Spleen (tissue), 11 donors: Measurements from ENCODE around the gene SLC38A5. TPM values are rescaled to one million over a fixed set of nuclear protein-coding genes. Genes with fewer than 3 reads are reported as not detected.
"Not testable (repeated sequence)": the region's sequence is repeated elsewhere in the genome, so short reads cannot be mapped to it uniquely, and the experiment has no call there.

Source experiments
- DNase-seq: peaks from one replicate; pipeline ENCODE4 v3.0.0-alpha.2; 2020
- H3K27ac ChIP-seq, 8 donors: fragments of 200-600 bp; sonication (generic) in 7 of 8; 1 replicate in 4 of 8; 2 replicates in 4 of 8; pipeline versions ENCODE4 v1.5.0 to v1.8.0; 2016 to 2021; ENCODE audit warnings: inconsistent platforms in 4 of 8, mild to moderate bottlenecking in 4 of 8, moderate library complexity in 1 of 8
- H3K27me3 ChIP-seq, 7 donors: fragments of 200-600 bp; sonication (generic) in 6 of 7; replicated peaks in 1 of 7; 1 replicate in 4 of 7; 2 replicates in 3 of 7; pipeline versions ENCODE4 v1.5.0 to v1.8.0; 2016 to 2021; ENCODE audit warnings: inconsistent platforms in 3 of 7, mild to moderate bottlenecking in 1 of 7
- H3K36me3 ChIP-seq, 6 donors: fragments of 200-600 bp; sonication (generic) in 5 of 6; 1 replicate in 4 of 6; 2 replicates in 2 of 6; pipeline versions ENCODE4 v1.5.0 to v1.8.0; 2016 to 2021; ENCODE audit warnings: inconsistent platforms in 2 of 6
- H3K4me1 ChIP-seq, 6 donors: fragments of 200-600 bp; sonication (generic) in 5 of 6; 1 replicate in 3 of 6; 2 replicates in 3 of 6; pipeline versions ENCODE4 v1.5.0 to v1.8.0; 2016 to 2021; ENCODE audit warnings: inconsistent platforms in 3 of 6
- H3K4me3 ChIP-seq, 8 donors: fragments of 200-600 bp; sonication (generic) in 7 of 8; 1 replicate in 4 of 8; 2 replicates in 4 of 8; pipeline versions ENCODE4 v1.5.0 to v1.8.0; 2016 to 2021; ENCODE audit warnings: inconsistent platforms in 4 of 8, mild to moderate bottlenecking in 4 of 8, moderate library complexity in 2 of 8
- H3K9me3 ChIP-seq, 8 donors: fragments of 200-600 bp; sonication (generic) in 7 of 8; 1 replicate in 4 of 8; 2 replicates in 4 of 8; pipeline versions ENCODE4 v1.5.0 to v1.8.0; 2016 to 2021; ENCODE audit warnings: inconsistent platforms in 4 of 8
- CTCF ChIP-seq, 11 experiments: fragments of 200-600 bp in 7 of 11; fragments of 450-650 bp in 4 of 11; sonication (generic) in 4 of 11; IDR thresholded peaks in 8 of 11; conservative IDR thresholded peaks in 3 of 11; 1 replicate in 7 of 11; 2 replicates in 4 of 11; pipeline versions ENCODE4 v1.4.0 to v1.8.0; 2016 to 2021; ENCODE audit warnings: antibody characterized with exemption in 11 of 11, inconsistent platforms in 4 of 11, mild to moderate bottlenecking in 1 of 11
- POLR2A ChIP-seq, 3 donors: fragments of 450-650 bp; IDR thresholded peaks; one replicate each; pipeline ENCODE4 v1.5.1; 2017; ENCODE audit warnings: antibody characterized with exemption in 3 of 3, mild to moderate bottlenecking in 1 of 3
- POLR2AphosphoS5 ChIP-seq, 3 donors: sonication (generic); formaldehyde crosslinking; IDR thresholded peaks; one replicate each; pipeline ENCODE4 v1.5.1; 2017; ENCODE audit warnings: antibody characterized with exemption in 3 of 3
- WGBS, 5 donors: extraction: QIAGEN DNeasy Blood & Tissue Kit in 3 of 5; methylation state at CpG; one replicate each; pipeline versions ENCODE4 v1.1.5 to v1.1.7; 2013 to 2018; 5-methylcytosine and 5-hydroxymethylcytosine counted together
- intact Hi-C: fragments of 100-400 bp; cut with DNase I; formaldehyde crosslinking; loops from one replicate; pipeline ENCODE4 v1.15.0; 2023; ENCODE audit warnings: low total_unique reads
- polyA plus RNA-seq, 3 donors: library from polyadenylated mRNA; stranded (reverse); fragments of 200-250 nt; gene quantifications; one replicate each; pipeline ENCODE4 v1.2.1, GENCODE V29; 2013
- total RNA-seq, 7 donors: library from RNA; depleted of rRNA in 3 of 7; stranded (reverse); fragments of >200 nt in 3 of 7; fragmentation: NEBNext Ultra II Directional in 4 of 7; extraction: Animal tissue kit (Norgen Biotek cat#: 25700) in 4 of 7; gene quantifications; one replicate each; pipeline versions ENCODE4 v1.1.0 to v1.2.1, GENCODE V29; 2016 to 2021
- donor health status: healthy with polysubstance abuse.
- donor health status: DM: no; HTN: no; CAD: no; lungs with moderate emphysema.
- donor health status: DM: no; HTN: no; CAD: no.
- donor health status: Bipolar disorder and iron deficiency.
- donor health status: healthy.
- donor health status: DM: no; HTN: no; CAD: no.
- donor health status: DM: yes; HTN: yes; CAD: no.

Gene SLC38A5
- total and polyA plus RNA-seq, 10 donors: 11.3 to 57.4 (median 22.3) TPM

DNA sequence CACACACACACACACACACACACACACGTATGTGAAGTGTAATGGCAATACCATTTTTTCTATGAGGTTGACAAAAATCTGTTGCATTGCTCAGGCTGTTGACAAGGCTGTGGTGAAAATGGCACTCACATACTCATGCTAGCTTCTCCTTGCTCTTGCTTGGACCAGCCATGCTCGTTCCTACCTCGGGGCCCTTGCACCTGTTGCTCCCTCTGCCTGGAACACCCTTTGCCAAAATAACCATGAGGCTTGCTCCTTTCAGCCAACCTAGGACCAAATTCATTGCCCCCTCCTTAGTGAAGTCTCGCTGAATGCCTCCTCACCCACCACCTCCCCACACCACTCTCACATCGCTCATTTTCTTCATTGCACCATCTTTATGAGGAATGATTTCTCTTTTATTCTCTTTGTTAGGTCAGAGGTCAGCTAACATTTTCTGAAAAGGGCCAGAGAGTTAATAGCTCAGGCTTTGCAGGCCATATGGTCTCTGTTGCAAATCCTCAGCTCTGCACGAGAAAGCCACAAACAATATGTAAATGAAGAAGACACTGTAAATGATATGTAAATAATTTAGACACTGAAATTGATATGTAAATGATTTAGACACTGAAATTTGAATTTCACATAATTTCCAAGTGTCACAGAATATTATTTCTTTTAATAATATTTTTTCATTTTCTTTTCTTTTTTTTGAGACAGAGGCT, 13.3 kb downstream of the SLC38A5 start:
- WGBS, 5 donors: 73 to 94% (median 78%) methylated on average over 5 to 6 of the region's 6 CpGs
- Histone ChIP-seq H3K36me3 (peaks cover 0 to 22% (median 0%) of the 10 kb centered on the region in 6 donors), H3K9me3 (no peaks in the 10 kb centered on the region), H3K27me3 (no peaks in the 10 kb centered on the region), H3K27ac (no peak overlapping the region), H3K4me3 (no peak overlapping the region), H3K4me1 (no peaks in the 10 kb centered on the region)
- TF ChIP-seq CTCF (IDR thresholded peaks at IDR 0.05 in 8 of 11, conservative IDR thresholded peaks at IDR 0.05 in 3 of 11) (no peak), POLR2A (IDR thresholded peaks at IDR 0.05) (no peak), POLR2AphosphoS5 (IDR thresholded peaks at IDR 0.05) (no peak)
- DNase-seq: no peak
- intact Hi-C loops: no loop called here

GRCh38 chrX:48451708-48452107, 18.4 kb downstream of the SLC38A5 start:
- WGBS, 5 donors: 46 to 67% (median 54%) methylated on average over 3 to 4 of the region's 4 CpGs

GRCh38 chrX:48450076-48450475, 20.0 kb downstream of the SLC38A5 start:
- Histone ChIP-seq H3K36me3 (no peaks in the 10 kb centered on the region), H3K9me3 (no peaks in the 10 kb centered on the region), H3K27me3 (peaks cover 0 to 4% (median 0%) of the 10 kb centered on the region in 7 donors), H3K4me3 (no peak overlapping the region), H3K27ac (no peak overlapping the region), H3K4me1 (no peaks in the 10 kb centered on the region)
- intact Hi-C loops: no loop called here
- no peak for DNase-seq
- no peak for TF ChIP-seq POLR2A (IDR thresholded peaks at IDR 0.05)
- no peak for TF ChIP-seq CTCF (IDR thresholded peaks at IDR 0.05 in 8 of 11, conservative IDR thresholded peaks at IDR 0.05 in 3 of 11)
- TF ChIP-seq POLR2AphosphoS5 (IDR thresholded peaks at IDR 0.05): no peak

More at GRCh38 chrX:48451708-48452107, 18.4 kb downstream of the SLC38A5 start:
- H3K27ac ChIP-seq: no peak overlapping the region
- peaks cover 0 to 4% (median 0%) of the 10 kb centered on the region in 7 donors for H3K27me3 ChIP-seq
- H3K9me3 ChIP-seq: no peaks in the 10 kb centered on the region
- no peak for DNase-seq
- H3K4me1 ChIP-seq: no peaks in the 10 kb centered on the region
- intact Hi-C loops: no loop called here
- H3K36me3 ChIP-seq: no peaks in the 10 kb centered on the region
- no peak for TF ChIP-seq POLR2AphosphoS5 (IDR thresholded peaks at IDR 0.05)
- TF ChIP-seq POLR2A (IDR thresholded peaks at IDR 0.05): no peak
- TF ChIP-seq CTCF (IDR thresholded peaks at IDR 0.05 in 8 of 11, conservative IDR thresholded peaks at IDR 0.05 in 3 of 11): no peak
- H3K4me3 ChIP-seq: no peak overlapping the region

DNA sequence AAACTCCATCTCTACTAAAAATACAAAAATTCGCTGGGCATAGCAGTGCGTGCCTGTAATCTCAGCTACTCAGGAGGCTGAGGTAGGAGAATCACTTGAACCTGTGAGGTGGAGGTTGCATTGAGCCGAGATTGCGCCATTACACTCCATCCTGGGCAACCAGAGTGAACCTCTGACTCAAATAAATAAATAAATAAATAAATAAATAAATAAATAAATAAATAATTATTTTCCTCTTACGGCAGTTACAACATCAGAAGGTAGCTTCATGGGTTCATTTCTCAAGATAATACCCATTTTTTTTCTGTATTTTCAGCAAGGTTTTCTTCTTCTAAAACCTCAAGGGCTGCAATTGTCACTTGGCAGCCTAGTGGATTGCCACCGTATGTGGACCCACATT, 22.9 kb downstream of the SLC38A5 start:
- DNase-seq, H3K9me3 ChIP-seq, H3K4me3 ChIP-seq, H3K27ac ChIP-seq, H3K36me3 ChIP-seq, H3K4me1 ChIP-seq, H3K27me3 ChIP-seq, intact Hi-C loops: not testable (repeated sequence)
- WGBS, 5 donors: 82 to 95% (median 91%) methylated on average over 6 of the region's 6 CpGs

DNA sequence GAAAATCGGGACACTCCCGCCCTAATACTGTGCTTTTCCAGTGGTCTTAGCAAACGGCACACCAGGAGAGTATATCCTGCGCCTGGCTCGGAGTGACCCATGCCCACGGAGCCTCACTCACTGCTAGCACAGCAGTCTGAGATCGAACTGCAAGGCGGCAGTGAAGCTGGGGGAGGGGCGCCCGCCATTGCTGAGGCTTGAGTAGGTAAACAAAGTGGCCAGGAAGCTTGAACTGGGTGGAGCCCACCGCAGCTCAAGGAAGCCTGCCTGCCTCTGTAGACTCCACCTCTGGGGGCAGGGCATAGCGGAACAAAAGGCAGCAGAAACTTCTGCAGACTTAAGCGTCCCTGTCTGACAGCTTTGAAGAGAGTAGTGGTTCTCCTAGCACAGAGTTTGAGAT, 36.3 kb downstream of the SLC38A5 start:
- H3K36me3 ChIP-seq, intact Hi-C loops, H3K4me3 ChIP-seq, H3K27me3 ChIP-seq, H3K4me1 ChIP-seq, DNase-seq, H3K27ac ChIP-seq: not testable (repeated sequence)
- 79 to 87% (median 83%) methylated on average over 7 to 13 of the region's 13 CpGs for WGBS, 5 donors
- peaks cover 0 to 10% (median 0%) of the 10 kb centered on the region in 8 donors for H3K9me3 ChIP-seq

DNA sequence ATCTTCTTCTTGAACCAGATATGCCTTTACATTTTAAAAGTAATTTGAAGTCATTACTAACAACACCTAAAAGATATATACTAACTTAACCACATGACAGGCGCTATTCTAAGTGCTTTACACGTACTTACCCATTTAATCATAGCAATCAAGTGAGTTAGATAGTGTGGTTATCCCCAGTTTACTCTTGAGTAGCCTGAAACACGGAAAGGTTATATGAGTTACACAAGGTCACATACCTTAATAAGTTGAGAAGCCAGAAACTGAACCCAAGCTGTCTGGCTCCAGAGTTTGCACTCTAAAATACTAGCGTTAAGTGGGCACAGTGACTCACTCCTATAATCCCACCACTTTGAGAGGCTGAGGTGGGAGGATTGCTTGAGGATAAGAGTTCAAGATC, 39.9 kb downstream of the SLC38A5 start:
- H3K27me3 ChIP-seq, H3K9me3 ChIP-seq, DNase-seq, H3K4me1 ChIP-seq, intact Hi-C loops, H3K4me3 ChIP-seq, H3K27ac ChIP-seq, H3K36me3 ChIP-seq: not testable (repeated sequence)
- WGBS, 5 donors: 67 to 86% (median 73%) methylated on average over 4 of the region's 4 CpGs

DNA sequence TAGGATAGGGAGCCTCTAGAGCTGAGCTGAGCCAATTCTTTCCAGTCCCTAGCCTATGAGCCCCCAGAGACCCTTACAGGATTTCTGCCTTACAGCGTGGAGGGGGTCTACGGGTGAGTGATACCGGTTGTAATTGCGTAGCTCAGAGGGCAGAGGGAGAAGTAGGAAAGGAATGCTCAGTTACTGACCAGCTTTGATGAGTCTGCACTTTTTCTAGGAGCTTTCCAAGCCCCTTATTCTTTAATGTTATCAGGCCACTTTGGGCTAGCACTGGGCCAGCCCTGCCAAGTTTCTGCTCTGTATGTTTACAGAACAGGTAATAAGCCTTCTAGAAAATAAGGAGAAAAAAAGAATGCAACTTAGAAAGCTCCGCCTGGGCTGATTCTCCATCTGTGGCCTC, 40.5 kb downstream of the SLC38A5 start:
- H3K9me3 ChIP-seq, intact Hi-C loops, H3K27me3 ChIP-seq, H3K27ac ChIP-seq, H3K4me1 ChIP-seq, DNase-seq, H3K4me3 ChIP-seq, H3K36me3 ChIP-seq: not testable (repeated sequence)
- 57 to 73% (median 67%) methylated on average over 5 of the region's 5 CpGs for WGBS, 5 donors

DNA sequence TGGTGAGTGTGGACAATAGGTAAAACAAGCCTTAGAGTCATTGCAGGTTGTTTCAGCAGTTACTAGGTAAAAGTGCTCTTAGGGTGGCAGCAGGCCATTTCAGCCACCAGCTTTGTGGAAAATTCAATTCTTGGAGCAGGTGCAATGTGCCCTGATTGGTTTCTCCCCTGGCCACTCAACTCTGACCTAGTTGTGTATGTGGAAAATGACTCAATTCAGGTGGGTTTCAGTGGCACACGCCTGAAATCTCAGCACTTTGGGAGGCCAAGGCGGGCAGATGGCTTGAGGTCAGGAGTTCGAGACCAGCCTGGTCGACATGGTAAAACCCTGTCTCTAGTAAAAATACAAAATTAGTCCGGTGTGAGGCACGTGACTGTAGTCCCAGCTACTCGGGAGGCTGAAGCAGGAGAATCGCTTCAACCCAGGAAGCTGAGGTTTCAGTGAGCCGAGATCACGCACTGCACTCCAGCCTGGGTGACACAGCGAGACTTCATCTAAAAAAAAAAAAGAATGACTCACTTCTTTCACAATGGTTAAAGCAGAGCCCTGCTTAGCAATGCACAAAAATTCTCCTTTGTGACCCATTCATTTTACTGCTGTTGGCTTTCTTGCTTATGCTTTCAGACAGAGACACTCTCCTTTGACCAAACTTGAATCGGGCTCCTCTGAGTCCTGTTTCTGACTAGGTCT, 42.9 kb downstream of the SLC38A5 start:
- H3K27me3 ChIP-seq, intact Hi-C loops, H3K27ac ChIP-seq, H3K4me3 ChIP-seq, H3K4me1 ChIP-seq, H3K36me3 ChIP-seq, H3K9me3 ChIP-seq, DNase-seq: not testable (repeated sequence)
- WGBS, 5 donors: no CpG with 5 or more reads among the region's 12 CpGs
